Muscle layer of colon (tissue), 2 donors: ENCODE measurements around the gene AGPAT1.
A peak's percentile ranks its signal among the peaks of the same experiment; 100 is the strongest.

Experiments
- H3K27ac ChIP-seq: one replicate; pipeline ENCODE4 v1.7.0; 2013; ENCODE audit warnings: low read depth, mild to moderate bottlenecking, low read length, moderate library complexity
- H3K27me3 ChIP-seq, 2 donors: one replicate each; pipeline ENCODE4 v1.7.0; 2013; ENCODE audit warnings: low read length in 2 of 2, mild to moderate bottlenecking in 2 of 2; ENCODE audit not compliant: insufficient read depth in 2 of 2, control insufficient read depth in 1 of 2
- H3K36me3 ChIP-seq: one replicate; pipeline ENCODE4 v1.7.0; 2013; ENCODE audit warnings: mild to moderate bottlenecking, low read length; ENCODE audit not compliant: insufficient read depth
- H3K4me1 ChIP-seq: one replicate; pipeline ENCODE4 v1.7.0; 2013; ENCODE audit warnings: mild to moderate bottlenecking, low read length; ENCODE audit not compliant: insufficient read depth
- H3K4me3 ChIP-seq, 2 donors: one replicate each; pipeline ENCODE4 v1.7.0; 2013; ENCODE audit warnings: low read length in 2 of 2, low read depth in 1 of 2, mild to moderate bottlenecking in 1 of 2, moderate library complexity in 1 of 2
- H3K9ac ChIP-seq: one replicate; pipeline ENCODE4 v1.7.0; 2013; ENCODE audit warnings: low read length
- H3K9me3 ChIP-seq: one replicate; pipeline ENCODE4 v1.7.0; 2013; ENCODE audit warnings: mild to moderate bottlenecking, low read length
- donor health status: abdominal sarcoma.
- donor health status: Adenocarcinoma of cecum.

AGPAT1 gene

GRCh38 chr6:32163559-32164258 is 12.2 kb downstream of the AGPAT1 start:
- no peak overlapping the region for H3K27ac ChIP-seq
- peaks cover 59% of the 10 kb centered on the region for H3K36me3 ChIP-seq
- no peak overlapping the region for H3K4me3 ChIP-seq
- H3K9me3 ChIP-seq: no peaks in the 10 kb centered on the region
- H3K27me3 ChIP-seq: no peaks in the 10 kb centered on the region
- no peak overlapping the region for H3K9ac ChIP-seq
- H3K4me1 ChIP-seq: no peaks in the 10 kb centered on the region

DNA sequence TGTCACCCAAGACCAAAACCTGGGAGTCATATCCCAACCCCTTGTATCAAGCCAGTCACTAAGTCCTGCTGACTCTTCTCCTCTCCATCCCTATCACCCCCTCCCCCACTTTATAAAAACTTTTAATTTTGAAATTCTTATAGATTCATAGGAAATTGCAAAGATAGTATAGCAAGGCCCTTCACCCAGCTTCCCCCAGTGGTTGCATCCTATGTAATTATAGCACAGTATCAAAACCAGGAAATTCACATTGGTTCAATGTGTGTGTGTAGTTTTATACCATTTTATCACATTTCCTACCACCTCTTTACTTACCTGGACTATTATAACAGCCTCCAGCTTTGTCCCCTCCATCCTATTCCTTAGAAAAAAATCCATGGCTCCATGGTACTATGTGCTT is 17.8 kb downstream of the AGPAT1 start:
- no peak overlapping the region for H3K27ac ChIP-seq
- H3K4me3 ChIP-seq: no peak overlapping the region
- no peaks in the 10 kb centered on the region for H3K27me3 ChIP-seq
- no peaks in the 10 kb centered on the region for H3K9me3 ChIP-seq
- peaks cover 42% of the 10 kb centered on the region for H3K36me3 ChIP-seq
- H3K4me1 ChIP-seq: peaks cover 16% of the 10 kb centered on the region
- H3K9ac ChIP-seq: no peak overlapping the region

- peaks cover 27% of the 10 kb centered on the region for H3K4me1 ChIP-seq
- H3K9ac ChIP-seq: no peak overlapping the region
- no peak overlapping the region for H3K4me3 ChIP-seq
- peaks cover 34% of the 10 kb centered on the region for H3K36me3 ChIP-seq
- no peaks in the 10 kb centered on the region for H3K27me3 ChIP-seq
- no peak overlapping the region for H3K27ac ChIP-seq
- no peaks in the 10 kb centered on the region for H3K9me3 ChIP-seq
Measured at GRCh38 chr6:32156891-32157290, 19.0 kb downstream of the AGPAT1 start.

DNA sequence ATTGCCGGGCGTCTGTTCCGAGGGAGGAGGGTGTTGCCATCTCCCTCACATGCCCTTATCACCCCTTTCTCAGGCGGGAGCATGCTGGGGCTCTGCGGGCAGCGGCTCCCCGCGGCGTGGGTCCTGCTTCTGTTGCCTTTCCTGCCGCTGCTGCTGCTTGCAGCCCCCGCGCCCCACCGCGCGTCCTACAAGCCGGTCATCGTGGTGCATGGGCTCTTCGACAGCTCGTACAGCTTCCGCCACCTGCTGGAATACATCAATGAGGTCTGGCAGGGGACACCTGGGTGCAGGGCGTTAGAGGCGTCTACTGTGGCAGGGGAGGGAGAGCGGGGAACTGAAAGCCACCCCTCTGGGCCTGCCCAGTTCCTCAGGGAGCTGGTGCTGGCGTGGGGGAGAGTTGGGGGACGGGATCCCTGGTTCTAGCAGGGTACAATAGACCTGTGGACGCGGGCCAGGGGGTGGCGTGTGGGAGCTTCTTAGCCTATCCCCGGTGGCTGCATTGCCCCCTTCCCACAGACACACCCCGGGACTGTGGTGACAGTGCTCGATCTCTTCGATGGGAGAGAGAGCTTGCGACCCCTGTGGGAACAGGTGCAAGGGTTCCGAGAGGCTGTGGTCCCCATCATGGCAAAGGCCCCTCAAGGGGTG is 21.2 kb downstream of the AGPAT1 start:
- H3K9me3 ChIP-seq: no peaks in the 10 kb centered on the region
- peak overlapping the region; percentile 97 for H3K27ac ChIP-seq
- peaks cover 34% of the 10 kb centered on the region for H3K36me3 ChIP-seq
- H3K27me3 ChIP-seq: no peaks in the 10 kb centered on the region
- peak overlapping the region; percentile 76 for H3K9ac ChIP-seq
- peak overlapping the region; percentile 81 to 96 for H3K4me3 ChIP-seq
- H3K4me1 ChIP-seq: peaks cover 36% of the 10 kb centered on the region

DNA sequence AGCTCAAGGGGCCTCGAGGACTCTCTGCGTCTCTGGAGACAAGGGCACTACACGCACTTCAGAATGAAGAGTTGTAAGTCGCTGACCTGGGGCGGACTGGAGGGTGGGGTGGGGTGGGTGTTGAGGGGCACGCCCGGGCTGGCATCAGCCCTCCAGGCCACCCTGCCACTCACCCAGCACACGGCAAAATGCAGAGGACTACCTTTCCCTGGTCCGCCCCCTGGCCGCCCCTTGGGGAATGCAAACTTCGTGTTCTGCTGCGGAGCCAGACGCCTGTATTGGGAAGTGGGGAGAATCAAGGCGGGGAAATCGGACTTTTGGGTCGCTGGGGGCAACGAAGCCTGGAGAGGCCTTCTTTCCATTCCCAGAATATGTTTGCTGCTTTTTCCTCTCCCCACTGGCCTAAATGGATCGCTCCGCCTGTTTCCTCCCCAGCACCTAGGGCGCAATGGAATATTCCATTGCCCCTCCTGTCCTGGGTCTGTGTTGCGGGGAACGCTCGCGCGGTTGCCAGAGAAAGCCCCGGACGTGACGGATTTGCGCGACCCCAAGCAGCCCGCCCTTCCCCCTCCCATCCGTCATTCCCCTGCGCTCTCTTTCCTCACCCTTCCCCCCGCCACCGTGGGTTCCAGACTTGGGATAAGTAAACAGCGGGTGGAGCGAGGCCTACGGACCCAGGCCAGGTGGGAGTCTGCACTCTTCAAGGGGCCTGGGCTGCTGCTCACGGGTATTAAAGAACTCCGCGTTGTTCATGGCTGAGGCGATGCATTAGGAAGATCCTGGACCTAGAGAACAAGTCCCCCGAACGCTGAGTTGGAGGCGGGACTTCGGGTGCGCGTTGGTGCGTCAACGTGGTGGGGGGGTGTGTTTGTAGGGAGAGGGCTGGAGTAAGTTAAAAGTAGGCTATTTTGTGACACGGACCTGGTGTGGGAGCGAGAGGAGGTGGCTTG is 22.0 kb downstream of the AGPAT1 start, which contains the start of gene PPT2:
Gene PPT2, plus strand, starts transcription at position 578 of the 950 bp plus-strand sequence. CDS start 454 bp downstream, outside the sequence.
- H3K36me3 ChIP-seq: peaks cover 32% of the 10 kb centered on the region
- peaks cover 36% of the 10 kb centered on the region for H3K4me1 ChIP-seq
- peak within 1 kb of the TSS; percentile 97 for H3K27ac ChIP-seq
- H3K4me3 ChIP-seq: peak within 1 kb of the TSS; percentile 81 to 96
- H3K9ac ChIP-seq: peak within 1 kb of the TSS; percentile 77
- H3K27me3 ChIP-seq: no peaks in the 10 kb centered on the region
- H3K9me3 ChIP-seq: no peaks in the 10 kb centered on the region

- Histone ChIP-seq H3K27me3 (no peaks in the 10 kb centered on the region), H3K4me3 (peak overlapping the region; percentile 81 to 96), H3K9ac (peak overlapping the region; percentile 77), H3K27ac (peak overlapping the region; percentile 97), H3K36me3 (peaks cover 24% of the 10 kb centered on the region), H3K4me1 (peaks cover 36% of the 10 kb centered on the region), H3K9me3 (no peaks in the 10 kb centered on the region)
Measured at GRCh38 chr6:32152769-32153563, 22.9 kb downstream of the AGPAT1 start.

DNA sequence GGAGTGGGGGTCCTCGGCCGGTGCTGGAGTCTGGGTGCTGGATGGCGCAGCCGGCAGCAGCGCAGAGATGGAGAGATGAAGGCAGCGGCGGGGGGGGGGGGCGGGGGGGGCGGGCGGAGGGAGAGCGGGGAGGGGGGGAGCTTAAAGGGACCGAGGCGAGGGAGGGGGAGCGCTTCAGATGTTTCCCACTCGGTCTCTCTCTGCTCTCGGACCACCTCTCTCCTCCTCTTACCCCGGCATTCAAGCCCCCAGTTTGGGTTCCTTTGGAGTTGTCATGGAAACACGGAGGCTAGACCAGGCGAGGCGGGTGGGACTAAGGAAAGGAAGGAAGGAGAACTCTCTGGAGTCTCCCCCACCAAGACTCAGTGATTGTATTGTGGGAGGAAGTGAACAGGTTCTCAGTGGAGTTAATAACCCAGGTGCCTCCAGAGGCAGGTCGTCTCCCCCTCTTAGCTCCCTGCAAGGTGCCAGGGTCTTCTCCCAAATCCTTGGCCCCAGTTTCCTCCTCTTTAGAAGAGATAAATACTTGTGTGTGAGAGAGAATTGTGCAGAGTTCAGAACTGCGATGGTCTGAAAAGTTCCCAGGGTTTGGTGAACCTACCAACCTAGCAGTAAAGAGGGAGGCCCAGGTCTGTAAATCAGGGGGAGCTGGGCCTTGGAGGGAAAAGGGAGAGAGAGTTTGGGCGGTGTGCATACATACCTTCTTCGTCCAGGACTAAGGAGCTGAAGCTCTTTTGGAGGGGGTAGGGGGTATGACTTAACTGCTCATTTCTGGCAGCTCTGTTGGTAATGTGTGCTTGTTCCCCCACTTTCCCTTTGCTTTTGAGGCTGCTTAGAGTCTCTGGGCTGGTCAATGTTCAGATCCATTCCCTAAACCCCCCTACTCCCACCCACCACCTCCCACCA is 23.8 kb downstream of the AGPAT1 start, which contains the start of gene PRRT1:
Gene PRRT1, minus strand, starts transcription at position 77 of the 906 bp plus-strand sequence. CDS start 112 bp downstream, outside the sequence.
- Histone ChIP-seq H3K4me1 (peaks cover 36% of the 10 kb centered on the region), H3K4me3 (peak within 1 kb of the TSS; percentile 56 to 96), H3K36me3 (peaks cover 17% of the 10 kb centered on the region), H3K9me3 (no peaks in the 10 kb centered on the region), H3K9ac (peak within 1 kb of the TSS; percentile 77), H3K27ac (peak within 1 kb of the TSS; percentile 97), H3K27me3 (no peaks in the 10 kb centered on the region)

DNA sequence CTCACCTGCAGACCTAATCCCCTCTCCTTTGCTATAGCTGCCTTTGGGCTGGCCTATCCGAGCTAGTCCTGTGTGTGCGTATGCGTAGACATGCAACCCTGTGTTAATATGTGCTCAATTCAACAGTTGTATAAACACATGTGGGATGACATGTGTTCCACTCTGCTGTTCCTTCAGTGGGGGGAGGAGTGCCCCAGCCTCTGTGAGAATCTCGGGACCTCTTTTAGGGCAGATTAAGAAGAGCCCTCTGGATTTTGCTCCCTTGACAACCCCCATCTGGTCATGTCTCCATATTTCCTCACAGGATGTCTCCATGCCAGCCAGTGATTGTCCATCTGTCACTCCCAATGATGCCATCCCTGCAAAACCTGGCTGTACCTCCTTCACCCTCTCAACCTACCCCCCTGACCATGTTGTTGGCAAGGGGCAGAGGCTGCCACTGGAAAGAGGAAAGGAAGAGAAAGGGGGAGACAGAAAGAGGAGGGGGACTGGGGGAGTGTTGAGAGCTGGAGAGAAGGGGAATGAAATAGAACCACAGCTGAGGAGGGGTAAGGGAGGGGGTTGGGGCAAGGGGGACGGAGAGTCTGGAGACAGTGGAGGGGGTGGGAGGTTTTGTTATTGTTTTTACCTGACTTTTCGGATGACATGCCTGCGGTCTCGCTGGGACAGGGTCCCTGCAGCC is 24.6 kb downstream of the AGPAT1 start:
- peak overlapping the region; percentile 56 to 86 for H3K4me3 ChIP-seq
- peaks cover 36% of the 10 kb centered on the region for H3K4me1 ChIP-seq
- no peaks in the 10 kb centered on the region for H3K27me3 ChIP-seq
- H3K9me3 ChIP-seq: no peaks in the 10 kb centered on the region
- H3K36me3 ChIP-seq: peaks cover 11% of the 10 kb centered on the region
- H3K27ac ChIP-seq: peak overlapping the region; percentile 70
- peak overlapping the region; percentile 76 for H3K9ac ChIP-seq

DNA sequence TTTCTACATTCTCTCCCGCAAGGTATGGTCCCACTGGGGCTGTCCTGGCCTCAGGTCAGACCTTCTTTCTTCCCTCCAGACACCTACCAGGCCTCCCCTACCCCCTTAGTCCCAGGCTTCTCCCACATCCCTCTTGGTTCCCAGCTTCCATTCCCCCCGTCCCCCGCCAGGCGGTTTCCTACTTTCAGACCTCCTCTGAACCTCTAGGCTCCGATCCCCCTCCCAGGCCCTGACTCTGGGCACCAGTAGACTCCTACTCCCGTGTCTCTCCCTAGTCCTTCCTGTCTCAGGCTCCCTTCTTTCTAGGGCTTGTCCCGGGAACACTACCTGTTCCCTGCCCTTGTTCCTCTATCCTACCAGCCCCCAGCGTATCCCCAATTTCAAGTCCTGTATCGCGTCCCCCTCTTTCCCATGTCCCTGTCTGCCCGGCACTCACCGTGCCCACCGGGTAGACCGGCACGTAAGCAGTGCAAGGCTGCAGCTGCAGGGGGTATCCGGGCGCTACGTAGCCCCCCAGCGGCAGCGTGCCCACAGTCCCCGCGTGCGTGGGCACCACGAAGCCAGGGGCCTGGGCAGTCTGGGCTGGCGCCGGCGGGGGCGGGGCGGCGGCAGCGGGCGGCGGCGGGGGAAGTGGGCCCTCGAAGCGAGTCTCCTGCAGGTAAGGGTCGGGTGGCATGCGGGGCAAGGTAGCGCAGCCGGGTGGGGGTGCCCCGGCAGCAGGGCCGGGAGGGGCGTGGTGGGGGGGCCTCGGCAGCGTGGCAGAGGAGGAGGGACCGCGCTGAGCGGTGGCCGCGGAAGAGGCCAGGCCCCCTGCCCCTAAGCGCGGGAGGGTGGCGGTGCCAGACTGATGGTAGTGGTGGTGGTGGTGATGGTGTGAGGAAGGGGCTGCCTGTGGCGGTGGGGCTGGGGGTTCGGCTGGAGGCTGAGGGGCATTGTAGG is 25.7 kb downstream of the AGPAT1 start:
- Histone ChIP-seq H3K27ac (peak overlapping the region; percentile 46), H3K27me3 (no peaks in the 10 kb centered on the region), H3K4me3 (peak overlapping the region in 1 of 2 donors; percentile 86), H3K9ac (no peak overlapping the region), H3K9me3 (no peaks in the 10 kb centered on the region), H3K36me3 (no peaks in the 10 kb centered on the region), H3K4me1 (peaks cover 28% of the 10 kb centered on the region)
